WTC11 (cell line): ENCODE measurements around the gene ATP8B3. TPM values are rescaled to one million over a fixed set of nuclear protein-coding genes. Genes with fewer than 3 reads are reported as not detected.

Source experiments
- ATAC-seq: fragments of 200-7000 bp; cut with Tn5 transposase; 2 replicates; pipeline ENCODE4 v1.10.0; 2021; ENCODE audit warnings: mild to moderate bottlenecking, moderate library complexity
- CTCF ChIA-PET: fragments of 300-600 bp; sonication (Branson Sonifier 250); formaldehyde crosslinking; loops from one replicate; lab custom pipeline; 2021; ENCODE audit warnings: antibody characterized with exemption; lab: Charles Lee
- POLR2A ChIA-PET: fragments of 350-600 bp; sonication (Branson Sonifier 250); formaldehyde crosslinking; loops from one replicate; lab custom pipeline; 2021; ENCODE audit warnings: antibody characterized with exemption; lab: Charles Lee
- DNase-seq: peaks from one replicate; pipeline ENCODE4 v3.0.0; 2021; ENCODE audit warnings: low spot score
- H3K27ac Mint-ChIP-seq: 2 replicates; pipeline ENCODE4 v1.8.0; 2021; ENCODE audit warnings: mixed read lengths
- H3K27me3 Mint-ChIP-seq: 2 replicates; pipeline ENCODE4 v1.8.0; 2021; ENCODE audit warnings: low read depth, mild to moderate bottlenecking, moderate library complexity, mixed read lengths
- H3K36me3 Mint-ChIP-seq: 2 replicates; pipeline ENCODE4 v1.8.0; 2021; ENCODE audit warnings: mixed read lengths
- H3K4me1 Mint-ChIP-seq: 2 replicates; pipeline ENCODE4 v1.8.0; 2022; ENCODE audit warnings: mixed read lengths
- H3K4me3 Mint-ChIP-seq: 2 replicates; pipeline ENCODE4 v1.8.0; 2021; ENCODE audit warnings: mild to moderate bottlenecking, moderate library complexity, mixed read lengths
- H3K9me3 Mint-ChIP-seq: 2 replicates; pipeline ENCODE4 v1.8.0; 2021; ENCODE audit warnings: mixed read lengths
- ELF4 ChIP-seq: sonication (generic); formaldehyde crosslinking; IDR thresholded peaks from 2 replicates; pipeline ENCODE4 v1.8.1; 2022; ENCODE audit warnings: low read depth, mild to moderate bottlenecking, moderate library complexity, missing genetic modification reagents
- FOXP1 ChIP-seq: sonication (generic); formaldehyde crosslinking; IDR thresholded peaks from 2 replicates; pipeline ENCODE4 v1.8.0; 2022; ENCODE audit warnings: missing genetic modification reagents, mild to moderate bottlenecking, moderate library complexity, borderline replicate concordance
- GRHL2 ChIP-seq: fragments of 250-450 bp; sonication (Bioruptor Pico); IDR thresholded peaks from 2 replicates; pipeline ENCODE4 v1.8.0; 2022; ENCODE audit warnings: mild to moderate bottlenecking, moderate library complexity; ENCODE audit not compliant: insufficient replicate concordance, severe bottlenecking
- MYBL2 ChIP-seq: sonication (generic); formaldehyde crosslinking; IDR thresholded peaks from 2 replicates; pipeline ENCODE4 v1.8.1; 2023; ENCODE audit warnings: mild to moderate bottlenecking, moderate library complexity, missing genetic modification reagents
- NFE2L1 ChIP-seq: sonication (generic); formaldehyde crosslinking; IDR thresholded peaks from 2 replicates; pipeline ENCODE4 v1.8.1; 2023; ENCODE audit warnings: missing genetic modification reagents
- NR3C1 ChIP-seq: sonication (generic); formaldehyde crosslinking; conservative IDR thresholded peaks from 2 replicates; pipeline ENCODE4 v1.8.1; 2023; ENCODE audit warnings: low read depth, mild to moderate bottlenecking, missing genetic modification reagents
- RELA ChIP-seq: sonication (generic); formaldehyde crosslinking; IDR thresholded peaks from 2 replicates; pipeline ENCODE4 v1.8.1; 2022; ENCODE audit warnings: missing genetic modification reagents, mild to moderate bottlenecking, borderline replicate concordance
- RORB ChIP-seq: fragments of 250-450 bp; sonication (Bioruptor Pico); IDR thresholded peaks from 2 replicates; pipeline ENCODE4 v1.9.0; 2021; ENCODE audit warnings: mild to moderate bottlenecking
- TCF7 ChIP-seq: sonication (generic); formaldehyde crosslinking; IDR thresholded peaks from 2 replicates; pipeline ENCODE4 v1.8.0; 2022; ENCODE audit warnings: mild to moderate bottlenecking, low read depth, missing genetic modification reagents, moderate library complexity
- ZNF219 ChIP-seq: sonication (generic); formaldehyde crosslinking; IDR thresholded peaks from 2 replicates; pipeline ENCODE4 v1.8.0; 2023; ENCODE audit warnings: missing genetic modification reagents, mild to moderate bottlenecking, borderline replicate concordance
- ZNF317 ChIP-seq: sonication (generic); formaldehyde crosslinking; IDR thresholded peaks from 2 replicates; pipeline ENCODE4 v1.8.1; 2023; ENCODE audit warnings: low read depth, mild to moderate bottlenecking, moderate library complexity, missing genetic modification reagents, borderline replicate concordance
- total RNA-seq: library from RNA; stranded (reverse); gene quantifications from 3 replicates; pipeline ENCODE4 v1.2.3, GENCODE V29; 2021
- TF ChIP-seq, protein P1 (sequence below): fragments of 250-450 bp; sonication (Bioruptor Pico); IDR thresholded peaks from 2 replicates; pipeline ENCODE4 v1.8.0; 2021; ENCODE audit warnings: mild to moderate bottlenecking
- TF ChIP-seq, protein P2 (sequence below): sonication (generic); formaldehyde crosslinking; IDR thresholded peaks from 2 replicates; pipeline ENCODE4 v1.8.0; 2022; ENCODE audit warnings: mild to moderate bottlenecking, missing genetic modification reagents
- TF ChIP-seq, protein P3 (sequence below): sonication (generic); formaldehyde crosslinking; IDR thresholded peaks from 2 replicates; pipeline ENCODE4 v1.8.1; 2023; ENCODE audit warnings: mild to moderate bottlenecking, missing genetic modification reagents
- TF ChIP-seq, protein P4 (sequence below): fragments of 250-450 bp; sonication (Bioruptor Pico); IDR thresholded peaks from 2 replicates; pipeline ENCODE4 v1.9.0; 2021; ENCODE audit warnings: mild to moderate bottlenecking, borderline replicate concordance
- TF ChIP-seq, protein P5 (sequence below): sonication (generic); formaldehyde crosslinking; IDR thresholded peaks from 2 replicates; pipeline ENCODE4 v1.8.1; 2023; ENCODE audit warnings: mild to moderate bottlenecking, missing genetic modification reagents, moderate library complexity
- TF ChIP-seq, protein P6 (sequence below): sonication (generic); formaldehyde crosslinking; IDR thresholded peaks from 2 replicates; pipeline ENCODE4 v1.8.1; 2022; ENCODE audit warnings: mild to moderate bottlenecking, moderate library complexity, missing genetic modification reagents
- TF ChIP-seq, protein P7 (sequence below): sonication (generic); formaldehyde crosslinking; IDR thresholded peaks from 2 replicates; pipeline ENCODE4 v1.8.0; 2022; ENCODE audit warnings: mild to moderate bottlenecking, missing genetic modification reagents
- TF ChIP-seq, protein P8 (sequence below): sonication (generic); formaldehyde crosslinking; IDR thresholded peaks from 2 replicates; pipeline ENCODE4 v1.8.1; 2022; ENCODE audit warnings: missing genetic modification reagents, borderline replicate concordance

Gene ATP8B3
- total RNA-seq, 1 experiment from 2014 or later: 5.5 TPM

DNA sequence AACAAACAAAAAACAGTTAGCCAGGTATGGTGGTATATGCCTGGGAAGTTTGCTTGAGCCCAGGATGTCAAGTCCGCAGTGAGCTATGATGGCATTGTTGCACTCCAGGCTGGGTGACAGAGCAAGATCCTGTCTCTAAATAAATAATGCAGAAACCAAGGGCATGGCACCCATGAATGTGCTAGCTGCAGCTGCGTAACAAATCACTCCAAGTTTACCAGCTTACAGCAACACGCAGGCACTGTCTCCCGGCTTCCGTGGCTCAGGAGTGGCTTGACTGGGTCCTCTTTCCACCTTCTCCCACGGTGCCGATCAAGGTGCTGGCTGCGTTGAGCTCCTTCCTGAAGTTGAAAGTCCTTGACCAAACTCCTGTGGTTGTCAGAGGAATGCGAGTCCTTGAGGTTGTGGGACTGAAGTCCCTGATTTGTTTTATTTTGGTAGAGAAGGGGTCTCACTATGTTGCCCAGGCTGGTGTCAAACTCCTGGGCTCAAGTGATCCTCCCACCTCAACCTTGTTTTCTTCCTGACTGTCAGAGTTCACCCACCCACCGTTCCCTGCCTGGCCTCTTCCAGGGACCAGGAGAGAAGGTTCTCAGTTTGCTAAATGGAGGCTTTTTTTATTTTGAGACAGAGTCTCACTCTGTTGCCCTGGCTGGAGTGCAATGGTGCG lies 72.0 kb downstream of the ATP8B3 start:
- H3K27ac Mint-ChIP-seq: no peak overlapping the region
- DNase-seq: no peak
- peaks cover 87% of the 10 kb centered on the region for H3K27me3 Mint-ChIP-seq
- no peaks in the 10 kb centered on the region for H3K4me1 Mint-ChIP-seq
- H3K36me3 Mint-ChIP-seq: no peaks in the 10 kb centered on the region
- H3K9me3 Mint-ChIP-seq: peaks cover 4% of the 10 kb centered on the region
- ChIA-PET POLR2A (no interaction called here), CTCF (interaction anchor here (0.9 kb wide), 1 partner anchor 68 kb away, joined by 3 read pairs; no protein-coding TSS in a partner anchor)
- no peak for TF ChIP-seq NR3C1
- no peak for TF ChIP-seq ELF4 (CRISPR knock-in tag)
- TF ChIP-seq NFE2L1 (CRISPR knock-in tag): no peak
- TF ChIP-seq FOXP1: no peak
- TF ChIP-seq, protein P1, sequence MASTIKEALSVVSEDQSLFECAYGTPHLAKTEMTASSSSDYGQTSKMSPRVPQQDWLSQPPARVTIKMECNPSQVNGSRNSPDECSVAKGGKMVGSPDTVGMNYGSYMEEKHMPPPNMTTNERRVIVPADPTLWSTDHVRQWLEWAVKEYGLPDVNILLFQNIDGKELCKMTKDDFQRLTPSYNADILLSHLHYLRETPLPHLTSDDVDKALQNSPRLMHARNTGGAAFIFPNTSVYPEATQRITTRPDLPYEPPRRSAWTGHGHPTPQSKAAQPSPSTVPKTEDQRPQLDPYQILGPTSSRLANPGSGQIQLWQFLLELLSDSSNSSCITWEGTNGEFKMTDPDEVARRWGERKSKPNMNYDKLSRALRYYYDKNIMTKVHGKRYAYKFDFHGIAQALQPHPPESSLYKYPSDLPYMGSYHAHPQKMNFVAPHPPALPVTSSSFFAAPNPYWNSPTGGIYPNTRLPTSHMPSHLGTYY (CRISPR knock-in tag): no peak
- TF ChIP-seq, protein P2, sequence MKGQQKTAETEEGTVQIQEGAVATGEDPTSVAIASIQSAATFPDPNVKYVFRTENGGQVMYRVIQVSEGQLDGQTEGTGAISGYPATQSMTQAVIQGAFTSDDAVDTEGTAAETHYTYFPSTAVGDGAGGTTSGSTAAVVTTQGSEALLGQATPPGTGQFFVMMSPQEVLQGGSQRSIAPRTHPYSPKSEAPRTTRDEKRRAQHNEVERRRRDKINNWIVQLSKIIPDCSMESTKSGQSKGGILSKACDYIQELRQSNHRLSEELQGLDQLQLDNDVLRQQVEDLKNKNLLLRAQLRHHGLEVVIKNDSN (CRISPR knock-in tag): no peak
- TF ChIP-seq TCF7 (CRISPR knock-in tag): no peak
- TF ChIP-seq, protein P3, sequence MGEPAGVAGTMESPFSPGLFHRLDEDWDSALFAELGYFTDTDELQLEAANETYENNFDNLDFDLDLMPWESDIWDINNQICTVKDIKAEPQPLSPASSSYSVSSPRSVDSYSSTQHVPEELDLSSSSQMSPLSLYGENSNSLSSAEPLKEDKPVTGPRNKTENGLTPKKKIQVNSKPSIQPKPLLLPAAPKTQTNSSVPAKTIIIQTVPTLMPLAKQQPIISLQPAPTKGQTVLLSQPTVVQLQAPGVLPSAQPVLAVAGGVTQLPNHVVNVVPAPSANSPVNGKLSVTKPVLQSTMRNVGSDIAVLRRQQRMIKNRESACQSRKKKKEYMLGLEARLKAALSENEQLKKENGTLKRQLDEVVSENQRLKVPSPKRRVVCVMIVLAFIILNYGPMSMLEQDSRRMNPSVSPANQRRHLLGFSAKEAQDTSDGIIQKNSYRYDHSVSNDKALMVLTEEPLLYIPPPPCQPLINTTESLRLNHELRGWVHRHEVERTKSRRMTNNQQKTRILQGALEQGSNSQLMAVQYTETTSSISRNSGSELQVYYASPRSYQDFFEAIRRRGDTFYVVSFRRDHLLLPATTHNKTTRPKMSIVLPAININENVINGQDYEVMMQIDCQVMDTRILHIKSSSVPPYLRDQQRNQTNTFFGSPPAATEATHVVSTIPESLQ (CRISPR knock-in tag): no peak
- TF ChIP-seq, protein P4, sequence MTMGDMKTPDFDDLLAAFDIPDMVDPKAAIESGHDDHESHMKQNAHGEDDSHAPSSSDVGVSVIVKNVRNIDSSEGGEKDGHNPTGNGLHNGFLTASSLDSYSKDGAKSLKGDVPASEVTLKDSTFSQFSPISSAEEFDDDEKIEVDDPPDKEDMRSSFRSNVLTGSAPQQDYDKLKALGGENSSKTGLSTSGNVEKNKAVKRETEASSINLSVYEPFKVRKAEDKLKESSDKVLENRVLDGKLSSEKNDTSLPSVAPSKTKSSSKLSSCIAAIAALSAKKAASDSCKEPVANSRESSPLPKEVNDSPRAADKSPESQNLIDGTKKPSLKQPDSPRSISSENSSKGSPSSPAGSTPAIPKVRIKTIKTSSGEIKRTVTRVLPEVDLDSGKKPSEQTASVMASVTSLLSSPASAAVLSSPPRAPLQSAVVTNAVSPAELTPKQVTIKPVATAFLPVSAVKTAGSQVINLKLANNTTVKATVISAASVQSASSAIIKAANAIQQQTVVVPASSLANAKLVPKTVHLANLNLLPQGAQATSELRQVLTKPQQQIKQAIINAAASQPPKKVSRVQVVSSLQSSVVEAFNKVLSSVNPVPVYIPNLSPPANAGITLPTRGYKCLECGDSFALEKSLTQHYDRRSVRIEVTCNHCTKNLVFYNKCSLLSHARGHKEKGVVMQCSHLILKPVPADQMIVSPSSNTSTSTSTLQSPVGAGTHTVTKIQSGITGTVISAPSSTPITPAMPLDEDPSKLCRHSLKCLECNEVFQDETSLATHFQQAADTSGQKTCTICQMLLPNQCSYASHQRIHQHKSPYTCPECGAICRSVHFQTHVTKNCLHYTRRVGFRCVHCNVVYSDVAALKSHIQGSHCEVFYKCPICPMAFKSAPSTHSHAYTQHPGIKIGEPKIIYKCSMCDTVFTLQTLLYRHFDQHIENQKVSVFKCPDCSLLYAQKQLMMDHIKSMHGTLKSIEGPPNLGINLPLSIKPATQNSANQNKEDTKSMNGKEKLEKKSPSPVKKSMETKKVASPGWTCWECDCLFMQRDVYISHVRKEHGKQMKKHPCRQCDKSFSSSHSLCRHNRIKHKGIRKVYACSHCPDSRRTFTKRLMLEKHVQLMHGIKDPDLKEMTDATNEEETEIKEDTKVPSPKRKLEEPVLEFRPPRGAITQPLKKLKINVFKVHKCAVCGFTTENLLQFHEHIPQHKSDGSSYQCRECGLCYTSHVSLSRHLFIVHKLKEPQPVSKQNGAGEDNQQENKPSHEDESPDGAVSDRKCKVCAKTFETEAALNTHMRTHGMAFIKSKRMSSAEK: no peak
- TF ChIP-seq, protein P5, sequence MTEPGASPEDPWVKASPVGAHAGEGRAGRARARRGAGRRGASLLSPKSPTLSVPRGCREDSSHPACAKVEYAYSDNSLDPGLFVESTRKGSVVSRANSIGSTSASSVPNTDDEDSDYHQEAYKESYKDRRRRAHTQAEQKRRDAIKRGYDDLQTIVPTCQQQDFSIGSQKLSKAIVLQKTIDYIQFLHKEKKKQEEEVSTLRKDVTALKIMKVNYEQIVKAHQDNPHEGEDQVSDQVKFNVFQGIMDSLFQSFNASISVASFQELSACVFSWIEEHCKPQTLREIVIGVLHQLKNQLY (CRISPR knock-in tag): no peak
- TF ChIP-seq GRHL2 (CRISPR knock-in tag): no peak
- TF ChIP-seq, protein P6, sequence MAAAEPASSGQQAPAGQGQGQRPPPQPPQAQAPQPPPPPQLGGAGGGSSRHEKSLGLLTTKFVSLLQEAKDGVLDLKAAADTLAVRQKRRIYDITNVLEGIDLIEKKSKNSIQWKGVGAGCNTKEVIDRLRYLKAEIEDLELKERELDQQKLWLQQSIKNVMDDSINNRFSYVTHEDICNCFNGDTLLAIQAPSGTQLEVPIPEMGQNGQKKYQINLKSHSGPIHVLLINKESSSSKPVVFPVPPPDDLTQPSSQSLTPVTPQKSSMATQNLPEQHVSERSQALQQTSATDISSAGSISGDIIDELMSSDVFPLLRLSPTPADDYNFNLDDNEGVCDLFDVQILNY (CRISPR knock-in tag): no peak
- no peak for TF ChIP-seq ZNF219 (CRISPR knock-in tag)
- ATAC-seq: no peak
- H3K4me3 Mint-ChIP-seq: no peak overlapping the region

DNA sequence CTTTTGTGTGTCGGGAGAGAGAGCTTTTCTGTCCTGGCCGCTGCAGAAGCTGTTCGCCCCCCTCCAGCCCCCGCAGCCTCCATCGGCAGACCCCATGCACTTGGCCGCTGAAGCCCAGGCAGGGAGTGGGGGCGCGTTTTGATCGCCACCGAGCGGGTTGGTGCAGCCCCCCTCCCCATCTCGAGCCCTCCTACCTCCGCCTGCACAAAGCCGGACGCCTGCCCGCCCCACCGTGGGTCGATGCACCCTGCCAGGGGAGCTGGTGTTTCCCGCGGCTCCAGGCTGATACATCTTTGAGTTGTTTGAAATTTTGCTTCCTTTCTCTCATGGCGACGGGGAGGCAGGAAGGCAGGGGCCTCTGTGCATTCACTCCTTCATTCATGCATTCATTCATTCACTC lies 75.1 kb downstream of the ATP8B3 start:
- H3K4me1 Mint-ChIP-seq: no peaks in the 10 kb centered on the region
- no peaks in the 10 kb centered on the region for H3K36me3 Mint-ChIP-seq
- POLR2A ChIA-PET: no interaction called here
- peaks cover 4% of the 10 kb centered on the region for H3K9me3 Mint-ChIP-seq
- H3K27me3 Mint-ChIP-seq: peaks cover 83% of the 10 kb centered on the region
- CTCF ChIA-PET: interaction anchor here (0.7 to 2.2 kb wide), 3 partner anchors 31 to 191 kb away, joined by 3 to 5 read pairs (median 3); no protein-coding TSS in a partner anchor
- no peak overlapping the region; the same call in 1 of the 2 replicates for H3K27ac Mint-ChIP-seq
- DNase-seq (no peak), ATAC-seq (no peak)
- no peak overlapping the region for H3K4me3 Mint-ChIP-seq
- TF ChIP-seq, protein P2 (CRISPR knock-in tag): no peak
- TF ChIP-seq MYBL2 (CRISPR knock-in tag): no peak
- TF ChIP-seq RORB (CRISPR knock-in tag): no peak
- TF ChIP-seq ZNF317 (CRISPR knock-in tag): no peak
- TF ChIP-seq, protein P7, sequence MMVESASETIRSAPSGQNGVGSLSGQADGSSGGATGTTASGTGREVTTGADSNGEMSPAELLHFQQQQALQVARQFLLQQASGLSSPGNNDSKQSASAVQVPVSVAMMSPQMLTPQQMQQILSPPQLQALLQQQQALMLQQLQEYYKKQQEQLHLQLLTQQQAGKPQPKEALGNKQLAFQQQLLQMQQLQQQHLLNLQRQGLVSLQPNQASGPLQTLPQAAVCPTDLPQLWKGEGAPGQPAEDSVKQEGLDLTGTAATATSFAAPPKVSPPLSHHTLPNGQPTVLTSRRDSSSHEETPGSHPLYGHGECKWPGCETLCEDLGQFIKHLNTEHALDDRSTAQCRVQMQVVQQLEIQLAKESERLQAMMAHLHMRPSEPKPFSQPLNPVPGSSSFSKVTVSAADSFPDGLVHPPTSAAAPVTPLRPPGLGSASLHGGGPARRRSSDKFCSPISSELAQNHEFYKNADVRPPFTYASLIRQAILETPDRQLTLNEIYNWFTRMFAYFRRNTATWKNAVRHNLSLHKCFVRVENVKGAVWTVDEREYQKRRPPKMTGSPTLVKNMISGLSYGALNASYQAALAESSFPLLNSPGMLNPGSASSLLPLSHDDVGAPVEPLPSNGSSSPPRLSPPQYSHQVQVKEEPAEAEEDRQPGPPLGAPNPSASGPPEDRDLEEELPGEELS (CRISPR knock-in tag): no peak
- TF ChIP-seq RELA (CRISPR knock-in tag): no peak
- TF ChIP-seq, protein P8, sequence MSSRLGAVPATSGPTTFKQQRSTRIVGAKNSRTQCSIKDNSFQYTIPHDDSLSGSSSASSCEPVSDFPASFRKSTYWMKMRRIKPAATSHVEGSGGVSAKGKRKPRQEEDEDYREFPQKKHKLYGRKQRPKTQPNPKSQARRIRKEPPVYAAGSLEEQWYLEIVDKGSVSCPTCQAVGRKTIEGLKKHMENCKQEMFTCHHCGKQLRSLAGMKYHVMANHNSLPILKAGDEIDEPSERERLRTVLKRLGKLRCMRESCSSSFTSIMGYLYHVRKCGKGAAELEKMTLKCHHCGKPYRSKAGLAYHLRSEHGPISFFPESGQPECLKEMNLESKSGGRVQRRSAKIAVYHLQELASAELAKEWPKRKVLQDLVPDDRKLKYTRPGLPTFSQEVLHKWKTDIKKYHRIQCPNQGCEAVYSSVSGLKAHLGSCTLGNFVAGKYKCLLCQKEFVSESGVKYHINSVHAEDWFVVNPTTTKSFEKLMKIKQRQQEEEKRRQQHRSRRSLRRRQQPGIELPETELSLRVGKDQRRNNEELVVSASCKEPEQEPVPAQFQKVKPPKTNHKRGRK (CRISPR knock-in tag): no peak
